Ureter (tissue), 1 donor: ENCODE results near the gene PRIMPOL. TPM values are rescaled to one million over a fixed set of nuclear protein-coding genes. Genes with fewer than 3 reads are reported as not detected.

Experiments
- DNase-seq: peaks from one replicate; pipeline ENCODE4 v3.0.0-alpha.2; 2020; ENCODE audit warnings: low spot score
- total RNA-seq: library from RNA; stranded (reverse); gene quantifications from one replicate; pipeline ENCODE4 v1.2.4, GENCODE V29; 2023
- donor health status: DM: yes; HTN: yes; CAD: no.

The PRIMPOL gene
- total RNA-seq, 1 donor from 2014 or later = 20.3 TPM

DNA sequence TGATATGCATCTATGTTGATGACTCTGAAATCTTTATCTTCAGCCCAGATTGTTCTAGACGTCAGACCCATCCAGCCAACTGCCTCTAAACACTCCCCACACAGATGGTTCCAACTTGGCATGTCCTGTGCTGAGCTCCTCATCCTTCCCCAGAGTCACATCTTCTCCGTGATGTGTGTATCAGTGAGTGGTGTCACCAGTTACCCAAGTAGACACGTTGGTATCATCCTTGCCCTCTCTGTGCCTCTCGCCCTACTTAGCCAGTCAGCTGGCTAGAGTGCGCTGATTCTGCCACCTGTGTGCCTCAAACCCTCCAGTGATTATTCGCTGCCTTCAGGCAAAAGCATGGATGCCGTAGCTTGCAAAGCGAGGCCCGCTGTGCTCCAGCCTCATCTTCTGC lies 18.6 kb downstream of the PRIMPOL start:
- no peak for DNase-seq

- DNase-seq = no peak
Observed at GRCh38 chr4:184668511-184669114, 19.1 kb downstream of the PRIMPOL start.

GRCh38 chr4:184669251-184669650 lies 19.7 kb downstream of the PRIMPOL start:
- DNase-seq = no peak

DNA sequence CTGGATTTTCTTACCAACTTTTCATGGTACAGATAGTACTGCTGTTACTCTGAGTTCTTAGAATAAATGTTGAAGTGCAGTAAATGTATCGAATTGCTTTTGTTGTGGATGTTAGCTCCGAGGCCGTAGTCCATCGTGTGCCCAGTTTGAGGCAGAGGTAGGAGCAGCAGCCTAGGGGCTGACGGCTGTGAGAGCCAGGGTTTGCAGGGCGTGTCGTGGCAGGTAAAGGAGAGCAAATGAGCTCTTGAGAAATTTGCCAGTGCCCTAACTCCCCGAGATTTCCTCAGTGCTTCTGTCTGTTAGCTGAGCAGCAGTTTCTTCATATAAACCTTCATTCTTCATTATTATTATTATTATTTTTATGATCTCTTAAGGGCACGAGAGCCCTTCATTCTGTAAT lies 21.6 kb downstream of the PRIMPOL start:
- DNase-seq = no peak

- DNase-seq = no peak
Observed at GRCh38 chr4:184672741-184673140, 23.2 kb downstream of the PRIMPOL start.

GRCh38 chr4:184674011-184674410 lies 24.5 kb downstream of the PRIMPOL start:
- no peak for DNase-seq

GRCh38 chr4:184675018-184675417 lies 25.5 kb downstream of the PRIMPOL start:
- DNase-seq = no peak

GRCh38 chr4:184675821-184676492 lies 26.4 kb downstream of the PRIMPOL start:
- no peak for DNase-seq

- no peak for DNase-seq
Observed at GRCh38 chr4:184680698-184681097, 31.2 kb downstream of the PRIMPOL start.

DNA sequence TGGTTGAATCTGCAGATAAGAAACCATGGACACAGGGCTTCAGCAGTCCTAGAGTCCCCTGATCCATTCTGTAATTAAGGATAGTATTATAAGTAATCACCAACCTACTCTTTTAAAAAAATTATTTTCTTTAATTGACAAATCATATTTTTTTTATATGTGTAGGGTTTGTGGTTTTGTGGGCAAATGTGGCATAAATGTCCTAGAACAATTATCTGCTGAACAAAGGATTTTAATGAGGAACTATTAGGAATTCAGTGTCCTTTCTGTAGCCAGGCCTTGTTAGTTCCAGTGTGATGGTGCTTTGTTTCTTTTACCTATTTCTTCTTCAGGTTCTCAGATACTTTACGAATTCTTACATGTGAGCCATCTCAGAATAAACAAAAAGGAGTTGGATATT lies 32.4 kb downstream of the PRIMPOL start:
- DNase-seq = no peak

DNA sequence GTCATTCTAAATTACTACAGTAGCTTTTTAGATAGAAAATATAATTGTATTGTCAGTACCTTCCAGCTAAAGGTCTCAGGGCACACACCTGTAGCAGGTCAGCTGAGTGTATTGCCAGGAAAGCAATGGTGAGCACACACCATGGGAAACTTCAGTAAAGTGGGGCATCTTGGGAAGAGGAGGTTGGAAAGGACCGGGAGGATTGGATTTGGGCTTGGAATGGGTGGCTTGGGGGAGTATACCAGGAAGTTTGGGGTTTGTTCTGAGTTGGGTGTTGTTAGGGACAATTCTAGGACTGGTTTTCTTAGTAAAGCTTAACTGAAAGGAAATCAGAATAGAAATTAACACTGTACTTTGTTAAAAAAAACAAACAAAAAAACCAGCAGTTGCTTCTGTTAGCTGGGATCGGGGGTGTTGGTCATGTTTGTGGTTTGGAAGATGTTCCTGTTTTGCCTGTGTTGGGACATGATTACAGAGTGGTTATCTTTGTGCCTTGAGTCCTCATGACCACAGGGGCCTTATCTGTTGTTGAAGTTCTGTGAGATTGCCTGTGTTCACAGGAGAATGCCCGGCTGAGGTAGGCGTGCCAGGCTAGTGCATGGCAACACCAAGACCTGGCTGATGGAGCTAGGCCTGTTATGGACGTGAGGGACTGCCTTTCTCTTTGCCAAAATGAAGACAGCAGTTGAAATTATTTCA lies 35.1 kb downstream of the PRIMPOL start:
- DNase-seq = no peak

- DNase-seq = no peak
Observed at GRCh38 chr4:184688005-184688404, 38.5 kb downstream of the PRIMPOL start.

GRCh38 chr4:184688447-184688846 lies 38.9 kb downstream of the PRIMPOL start:
- DNase-seq = no peak

- no peak for DNase-seq
Observed at GRCh38 chr4:184689681-184690080, 40.1 kb downstream of the PRIMPOL start.

DNA sequence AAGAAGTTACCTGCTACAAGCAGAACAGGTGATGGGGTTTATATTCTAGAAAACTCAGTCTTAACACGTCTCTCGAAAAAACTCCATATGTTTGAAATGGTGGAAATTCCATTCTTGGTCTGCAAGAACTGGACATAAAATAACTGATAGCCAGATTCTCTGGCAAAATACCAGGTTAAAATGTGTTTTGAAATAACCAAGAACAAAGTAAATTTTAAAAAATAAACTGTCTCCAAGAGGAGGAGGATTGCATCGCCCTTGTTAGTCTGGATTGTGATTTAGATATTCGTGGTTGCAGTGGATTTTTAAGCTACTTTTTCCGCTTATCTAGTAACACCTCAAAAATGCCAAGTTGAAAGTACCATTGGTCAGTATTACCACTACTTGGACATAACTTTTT lies 43.5 kb downstream of the PRIMPOL start:
- DNase-seq = no peak

DNA sequence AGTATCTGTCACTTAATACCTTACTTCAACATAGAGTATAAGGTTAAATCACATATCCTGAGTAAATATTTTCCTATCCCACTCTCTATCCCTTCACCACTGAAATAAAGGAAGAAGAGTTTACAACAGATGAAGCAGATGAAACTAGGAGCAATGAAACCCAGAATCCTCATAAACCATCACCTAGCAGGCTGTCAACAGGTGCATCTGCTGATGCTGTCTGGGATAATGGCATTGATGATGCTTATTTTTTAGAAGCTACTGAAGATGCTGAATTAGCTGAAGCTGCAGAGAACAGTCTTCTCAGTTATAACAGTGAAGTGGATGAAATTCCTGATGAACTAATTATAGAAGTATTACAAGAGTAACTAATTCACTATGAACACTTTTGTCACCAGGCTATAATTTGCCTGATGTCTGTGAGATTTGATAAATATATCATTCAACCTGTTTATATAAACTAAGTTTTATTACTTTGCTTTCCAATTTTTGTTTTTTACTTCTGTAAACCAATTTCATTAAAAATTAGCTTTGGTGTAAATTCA lies 44.9 kb downstream of the PRIMPOL start:
- no peak for DNase-seq

GRCh38 chr4:184695178-184695896 lies 45.8 kb downstream of the PRIMPOL start:
- DNase-seq = no peak

- no peak for DNase-seq
Observed at GRCh38 chr4:184697956-184698355, 48.4 kb downstream of the PRIMPOL start.

GRCh38 chr4:184699941-184700340 lies 50.4 kb downstream of the PRIMPOL start:
- DNase-seq = no peak

- DNase-seq = no peak
Observed at GRCh38 chr4:184702114-184702513, 52.6 kb downstream of the PRIMPOL start.

DNA sequence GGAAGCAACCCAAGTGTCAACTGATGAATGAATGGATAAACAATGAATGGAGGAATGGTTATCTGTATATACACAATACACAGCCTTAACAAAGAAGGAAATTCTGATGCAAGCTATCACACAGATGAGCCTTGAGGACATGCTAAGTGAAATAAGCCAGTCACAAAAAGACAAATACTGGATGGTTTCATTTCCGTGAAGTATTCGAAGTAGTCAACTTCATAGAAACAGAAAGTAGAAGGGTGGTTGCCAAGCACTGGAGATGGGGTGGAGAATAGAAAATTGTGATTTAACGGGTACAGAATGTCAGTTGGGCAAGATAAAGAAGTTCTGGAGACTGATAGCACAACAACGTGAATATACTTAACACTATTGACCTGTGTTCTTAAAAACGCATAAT lies 56.2 kb downstream of the PRIMPOL start:
- no peak for DNase-seq

- DNase-seq = no peak
Observed at GRCh38 chr4:184706453-184706852, 56.9 kb downstream of the PRIMPOL start.
